ENCODE data around the gene ZNF358.

Gene ZNF358

DNA sequence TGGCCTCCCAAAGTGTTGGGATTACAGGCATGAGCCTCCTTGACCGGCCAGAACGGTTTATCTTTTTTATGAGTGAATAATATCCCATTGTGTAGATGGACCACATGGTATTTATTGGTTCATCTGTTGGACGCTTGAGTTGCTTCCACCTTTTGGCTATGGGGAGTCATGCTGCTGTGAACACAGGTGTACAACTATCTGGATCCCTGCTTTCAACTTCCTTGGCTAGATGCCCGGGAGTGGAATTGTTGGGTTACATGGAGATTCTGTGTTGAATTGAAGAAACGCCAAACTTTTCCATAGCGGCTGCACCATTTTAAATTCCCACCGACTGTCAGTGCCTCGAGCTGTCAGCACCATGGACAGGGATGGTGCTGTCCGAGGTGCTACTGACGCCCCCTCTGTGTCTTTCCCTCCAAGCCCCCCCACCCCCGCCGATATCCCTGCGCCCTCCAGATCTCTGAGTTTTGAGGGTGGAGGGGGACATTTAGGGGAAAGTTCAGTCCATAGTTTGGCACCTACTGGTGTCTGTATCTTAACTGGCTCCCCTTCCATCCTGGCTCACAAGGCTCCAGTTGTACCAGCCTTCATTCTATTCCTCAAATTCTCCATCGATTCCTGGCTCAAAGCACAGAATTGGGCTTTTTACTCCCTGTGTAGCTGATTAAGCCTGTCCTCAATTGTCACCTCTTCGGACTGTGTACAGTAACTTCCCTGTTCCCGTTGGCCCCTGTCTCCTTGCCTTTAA lies 46.9 kb downstream of the ZNF358 start:
- no peak for DNase-seq

DNA sequence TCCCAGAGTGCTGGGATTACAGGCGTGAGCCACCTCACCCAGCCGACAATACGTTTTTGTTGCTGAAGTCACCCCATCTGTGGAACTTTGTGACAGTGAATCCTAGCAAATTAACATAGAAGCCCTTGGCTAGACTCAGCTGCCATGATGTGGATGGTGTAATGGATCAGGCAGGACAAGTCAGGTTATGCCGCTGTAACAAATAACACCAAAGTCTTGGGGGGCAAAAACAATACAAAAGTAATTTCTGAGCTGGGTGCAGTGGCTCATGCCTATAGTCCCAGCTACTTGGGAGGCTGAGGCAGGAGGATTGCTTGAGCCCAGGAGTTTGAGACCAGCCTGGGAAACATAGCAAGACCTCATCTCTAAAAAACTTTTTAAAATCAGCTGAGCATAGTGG lies 49.0 kb downstream of the ZNF358 start:
- DNase-seq: no peak

- no peak for DNase-seq
Observed at GRCh38 chr19:7565332-7565731, 49.4 kb downstream of the ZNF358 start.
